Measurements from ENCODE around the gene ZNF462.

ZNF462 gene

DNA sequence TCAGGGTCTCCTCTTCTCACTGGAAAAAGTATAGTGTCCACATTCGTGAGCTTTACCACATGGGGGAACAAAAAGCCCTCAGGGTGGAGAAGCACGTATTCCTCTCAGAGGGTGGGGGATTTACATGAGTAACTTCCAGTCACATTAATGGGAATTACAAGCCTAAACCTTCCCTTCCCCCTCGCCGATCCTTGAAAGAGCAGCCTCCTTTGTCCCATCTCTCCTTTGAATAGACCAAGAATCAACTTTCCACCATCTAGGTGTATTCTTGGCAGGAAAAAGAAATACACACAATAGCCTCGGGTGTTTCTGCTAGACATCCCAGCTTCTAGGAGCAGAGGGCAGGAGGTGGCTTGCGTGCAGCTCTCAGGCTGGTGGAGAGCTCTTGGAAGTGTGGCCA, 144.4 kb downstream of the ZNF462 start:
- DNase-seq (ENCODE audit: low read depth in 2 of 2) = no peak

DNA sequence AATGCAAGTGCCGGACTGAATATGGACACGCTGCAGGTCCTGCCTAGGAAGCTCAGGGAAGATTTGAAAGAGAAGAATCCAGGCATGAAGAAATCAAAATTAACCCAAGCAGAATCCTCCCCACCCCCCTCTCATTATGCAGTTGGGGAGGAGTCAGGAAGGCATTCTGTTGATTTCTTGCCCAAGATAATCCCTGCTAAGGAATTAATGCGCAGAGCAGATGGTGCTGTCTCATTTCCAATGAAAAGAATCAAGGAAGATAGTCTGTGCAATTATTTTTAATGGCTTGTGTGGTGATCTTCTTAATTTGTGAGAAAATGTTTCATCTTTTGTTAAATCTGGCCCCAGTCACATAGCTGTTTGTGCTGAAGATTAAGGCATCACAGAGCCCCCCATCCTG, 145.0 kb downstream of the ZNF462 start:
- DNase-seq (ENCODE audit: low read depth in 2 of 2) = no peak

DNA sequence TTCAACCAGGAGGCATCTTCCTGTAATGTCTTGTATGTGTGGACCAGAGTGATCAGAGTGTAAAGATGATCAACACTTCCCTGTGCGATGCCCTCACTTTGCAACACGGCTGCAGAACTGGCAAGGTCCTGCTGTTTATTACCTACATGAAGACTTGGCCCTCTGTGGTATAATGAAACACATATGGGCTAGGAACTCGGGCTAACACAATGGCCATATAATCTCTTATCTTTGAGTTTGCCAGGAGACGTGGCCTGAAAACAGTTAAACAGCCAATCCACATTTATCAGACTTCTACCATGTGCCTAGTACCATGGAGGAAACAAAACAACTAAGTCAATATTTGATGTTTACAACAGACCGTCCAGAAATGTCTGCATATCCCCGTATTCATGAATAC, 145.5 kb downstream of the ZNF462 start:
- no peak for DNase-seq (ENCODE audit: low read depth in 2 of 2)

DNA sequence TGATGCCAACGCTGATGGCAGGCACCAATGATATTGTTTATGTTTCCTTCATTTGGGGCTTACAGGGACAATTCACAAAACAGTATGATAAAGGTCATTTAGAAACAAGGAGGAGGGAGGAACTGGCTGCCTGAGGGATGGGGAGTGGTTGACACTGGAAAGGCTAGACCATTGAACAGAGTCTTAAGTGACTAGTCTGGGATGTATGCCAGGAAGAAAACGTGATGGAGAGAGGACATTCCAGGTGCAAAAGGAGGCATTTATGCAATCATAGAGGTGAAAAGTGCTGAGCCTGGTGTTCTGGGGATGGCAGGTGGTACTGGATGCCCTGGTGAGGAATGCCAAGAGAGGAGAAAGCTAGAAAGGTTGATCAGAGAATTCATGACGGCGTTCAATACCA, 153.4 kb downstream of the ZNF462 start:
- no peak for DNase-seq (ENCODE audit: low read depth in 2 of 2)

DNA sequence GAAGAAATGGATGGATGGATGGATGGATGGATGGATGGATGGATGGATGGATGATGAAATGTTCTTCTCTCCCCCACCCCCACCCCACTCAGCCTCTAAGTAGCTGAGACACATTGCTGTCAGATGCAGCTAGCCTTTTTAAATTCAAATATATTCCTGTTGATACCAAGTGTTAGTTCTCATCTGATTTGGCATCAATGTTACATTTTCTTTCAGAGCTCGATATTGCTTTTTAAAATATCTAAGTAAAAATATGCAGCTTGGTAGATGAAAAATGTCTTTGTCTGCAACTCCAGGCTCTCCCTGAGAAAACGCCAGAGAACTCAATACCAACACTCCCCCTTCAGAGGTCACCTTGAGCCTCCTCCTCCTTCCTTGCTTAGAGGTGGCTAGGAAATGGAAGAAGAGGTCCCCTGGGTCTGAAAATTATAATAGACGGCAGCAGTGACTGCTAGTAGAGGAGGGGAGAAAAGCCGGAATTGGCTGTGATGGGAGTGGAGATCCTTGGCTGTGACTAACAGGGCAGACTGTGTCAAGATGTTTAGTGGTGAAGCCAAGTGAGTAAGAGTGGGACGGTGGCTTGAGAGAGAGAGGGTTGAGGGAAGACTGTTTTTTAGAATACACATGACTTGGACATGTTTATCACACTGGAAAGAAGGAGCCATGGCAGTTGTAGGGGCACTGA, 156.0 kb downstream of the ZNF462 start:
- DNase-seq (ENCODE audit: low read depth in 2 of 2) = no peak

DNA sequence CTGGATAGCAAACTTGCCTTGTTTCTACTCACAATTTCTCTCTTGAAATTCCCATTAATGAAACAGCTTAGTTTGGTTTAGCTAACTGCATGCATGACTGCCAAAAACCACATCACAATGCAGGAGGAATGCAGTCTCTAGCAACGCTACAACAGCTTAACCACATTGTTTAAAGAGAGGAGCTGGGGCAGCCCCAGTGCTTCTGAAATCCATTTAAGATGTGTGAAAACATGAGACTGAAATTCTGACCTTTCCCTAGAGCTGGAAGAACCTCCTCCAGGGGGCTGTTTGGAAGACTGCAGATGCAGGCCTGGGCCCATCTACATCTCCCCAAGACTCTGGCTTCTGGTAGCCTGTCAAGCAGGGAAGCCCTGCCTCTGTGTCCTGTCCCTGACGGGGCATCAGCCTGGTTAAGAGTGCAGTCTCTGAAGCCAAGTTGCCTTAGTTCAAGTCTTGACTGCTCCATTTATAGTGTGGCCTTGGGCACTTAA, 157.1 kb downstream of the ZNF462 start:
- no peak for DNase-seq (ENCODE audit: low read depth in 2 of 2)

DNA sequence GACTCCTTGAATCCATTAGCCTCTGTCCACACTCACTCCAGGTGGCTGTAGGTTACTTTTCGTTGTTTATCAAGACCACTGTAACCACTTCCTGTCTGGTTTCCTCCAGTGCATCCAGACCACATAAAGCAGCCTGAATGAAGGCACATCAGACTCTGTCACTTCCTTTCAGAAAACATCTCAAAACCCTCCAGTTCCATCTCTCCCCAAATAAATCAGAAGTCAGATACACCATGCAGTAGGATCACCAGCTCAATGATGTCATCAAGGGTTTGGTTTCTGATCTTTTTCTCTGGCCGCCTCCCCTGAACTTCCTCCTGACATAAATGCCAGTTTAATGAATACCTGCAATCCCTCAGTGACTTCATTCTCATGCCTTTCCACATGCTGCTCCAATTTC, 161.2 kb downstream of the ZNF462 start:
- no peak for DNase-seq (ENCODE audit: low read depth in 2 of 2)

DNA sequence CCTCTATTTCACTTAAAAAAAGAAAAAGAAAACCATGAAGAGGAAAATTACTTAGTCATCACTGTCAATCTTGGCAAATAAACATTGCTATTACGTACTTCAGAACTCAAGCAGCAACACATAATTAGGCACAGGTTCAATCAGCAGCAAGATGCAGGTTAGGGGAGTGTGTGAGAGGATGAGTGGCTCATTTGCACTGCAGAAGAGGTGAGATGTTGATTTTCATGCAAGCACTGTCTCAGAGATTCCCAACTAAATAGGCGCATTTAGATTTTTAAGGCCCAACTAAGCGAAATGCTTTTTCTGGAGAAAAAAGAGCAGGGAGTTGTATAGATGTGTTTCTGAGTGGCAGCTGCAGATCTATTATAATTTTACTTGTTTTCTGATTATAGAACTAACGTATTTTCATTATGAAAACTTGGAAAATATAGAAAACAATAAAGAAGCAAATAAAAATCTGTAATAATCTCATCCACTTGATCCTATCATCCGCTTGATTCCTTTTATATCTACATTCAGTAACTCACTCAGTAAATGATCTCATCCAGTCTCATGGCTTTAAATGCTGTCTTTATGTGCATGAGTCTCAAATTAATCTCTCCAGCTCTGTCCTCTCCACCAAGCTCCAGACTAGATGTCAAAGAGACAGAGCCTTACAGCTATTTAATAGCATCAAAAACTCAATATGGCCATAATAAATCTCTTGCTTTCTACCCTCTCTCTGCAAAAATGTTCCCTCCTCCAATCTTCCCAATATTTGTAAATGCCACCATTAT, 162.5 kb downstream of the ZNF462 start:
- no peak for DNase-seq (ENCODE audit: low read depth in 2 of 2)

DNA sequence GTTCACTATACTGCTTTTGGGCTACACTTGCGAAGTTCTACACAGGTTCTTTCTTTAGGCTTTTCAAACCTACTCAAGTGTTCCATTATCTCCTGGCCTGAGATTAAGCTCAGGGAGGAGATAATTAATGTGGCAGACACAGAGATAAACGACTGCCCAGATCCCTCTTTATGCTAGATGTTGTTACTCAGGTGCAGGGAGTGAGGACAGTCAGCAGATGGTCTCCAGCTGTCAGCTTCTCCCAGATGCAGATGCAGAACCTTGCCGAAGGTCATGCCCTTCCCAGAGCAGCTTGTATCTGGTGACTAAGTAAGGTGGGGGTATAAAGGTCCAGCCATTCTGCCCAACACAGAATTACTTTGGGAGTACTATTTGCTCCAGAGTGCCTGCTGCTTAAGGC, 166.2 kb downstream of the ZNF462 start:
- DNase-seq (ENCODE audit: low read depth in 2 of 2) = no peak

DNA sequence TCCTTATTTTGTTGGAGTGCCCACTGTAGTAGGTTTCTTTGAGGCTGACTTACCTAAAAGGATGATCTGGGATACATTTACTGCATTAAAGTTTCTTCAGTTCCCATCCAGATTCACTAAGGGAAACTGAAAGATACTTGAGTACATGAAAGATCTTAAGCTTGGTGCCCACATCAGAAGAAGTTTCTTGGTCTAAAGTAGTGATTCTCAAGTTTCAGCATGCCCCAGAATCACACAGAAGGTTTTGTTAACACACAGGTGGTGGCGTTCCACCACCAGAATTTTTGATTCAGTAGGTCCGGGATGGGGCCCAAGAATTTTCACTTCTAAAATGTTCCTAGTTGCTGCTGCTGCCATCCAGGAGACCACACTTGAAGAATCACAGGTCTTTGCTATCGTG, 171.0 kb downstream of the ZNF462 start:
- no peak for DNase-seq (ENCODE audit: low read depth in 2 of 2)

DNA sequence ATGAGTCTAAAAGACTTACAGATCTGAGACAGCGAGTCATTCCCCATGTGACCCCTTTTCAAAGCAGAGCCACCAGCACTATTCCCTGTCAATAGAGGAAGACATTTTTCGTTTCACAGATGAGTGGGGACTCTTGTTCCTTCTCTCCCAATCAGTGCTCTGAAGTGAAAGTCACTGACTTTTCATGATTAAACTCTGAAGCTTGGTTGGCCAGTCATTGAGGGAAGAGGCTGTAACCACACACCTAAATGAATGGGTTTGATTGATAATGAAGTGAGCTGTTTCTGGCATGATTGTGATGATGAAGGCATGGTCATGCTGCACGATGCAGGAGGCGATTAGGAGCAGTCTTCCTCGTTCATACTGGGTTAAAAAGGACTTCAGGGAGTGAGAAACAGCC, 171.9 kb downstream of the ZNF462 start:
- DNase-seq (ENCODE audit: low read depth in 2 of 2) = no peak

DNA sequence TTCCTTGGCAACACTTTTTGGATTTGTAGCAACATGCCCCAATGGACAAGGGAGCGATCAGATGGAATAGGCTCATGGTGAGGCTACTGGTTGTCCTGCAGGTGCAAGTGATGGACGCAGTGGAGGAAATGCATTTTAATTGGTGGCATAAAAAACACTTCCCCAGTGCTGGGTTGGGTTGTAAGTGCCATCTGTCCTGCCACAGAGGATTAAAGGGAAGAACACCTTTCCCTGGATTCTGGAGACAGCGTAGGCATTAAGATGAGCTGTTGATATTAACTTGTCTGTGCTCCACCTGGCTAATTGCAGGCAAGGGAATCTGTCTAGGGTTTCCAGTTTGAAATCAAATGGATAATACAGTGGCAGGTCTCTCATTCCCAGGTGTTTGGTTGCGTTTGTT, 173.4 kb downstream of the ZNF462 start:
- no peak for DNase-seq (ENCODE audit: low read depth in 2 of 2)

DNA sequence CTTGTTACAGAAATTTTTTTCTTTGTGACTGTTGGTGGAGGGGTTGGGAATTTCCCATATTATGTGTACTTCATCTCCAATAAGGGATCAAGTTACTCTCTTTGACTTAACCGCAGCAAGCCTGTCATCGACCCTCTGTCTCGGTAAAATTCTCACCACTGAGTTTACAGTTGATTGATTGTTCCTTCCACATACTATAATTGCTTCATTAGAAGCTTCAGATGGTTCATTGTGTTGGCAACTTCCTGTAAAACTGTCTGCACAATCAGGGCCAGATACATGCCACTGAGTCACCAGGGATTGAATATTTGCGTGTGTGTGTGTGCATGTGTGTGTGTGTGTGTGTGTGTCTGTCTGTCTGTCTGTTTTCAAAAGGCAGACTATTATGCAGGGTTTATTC, 176.6 kb downstream of the ZNF462 start:
- no peak for DNase-seq (ENCODE audit: low read depth in 2 of 2)

DNA sequence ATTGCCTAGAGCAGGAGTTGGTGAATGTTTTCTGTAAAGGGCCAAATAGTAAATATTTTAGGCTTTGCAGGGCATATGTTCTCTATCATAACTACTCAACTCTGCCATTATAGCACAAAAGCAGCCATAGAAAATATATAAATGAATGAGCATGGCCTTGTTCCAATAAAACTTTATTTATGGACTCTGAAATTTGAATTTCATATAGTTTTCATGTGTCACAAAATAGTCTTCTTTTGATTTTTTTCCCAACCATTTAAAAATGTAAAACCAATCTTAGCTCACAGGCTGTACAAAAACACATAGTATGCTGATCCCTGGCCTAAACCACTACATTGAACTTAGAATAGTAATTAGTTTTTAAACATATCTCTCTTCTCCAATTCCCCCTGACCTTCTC, 179.6 kb downstream of the ZNF462 start:
- no peak for DNase-seq (ENCODE audit: low read depth in 2 of 2)

DNA sequence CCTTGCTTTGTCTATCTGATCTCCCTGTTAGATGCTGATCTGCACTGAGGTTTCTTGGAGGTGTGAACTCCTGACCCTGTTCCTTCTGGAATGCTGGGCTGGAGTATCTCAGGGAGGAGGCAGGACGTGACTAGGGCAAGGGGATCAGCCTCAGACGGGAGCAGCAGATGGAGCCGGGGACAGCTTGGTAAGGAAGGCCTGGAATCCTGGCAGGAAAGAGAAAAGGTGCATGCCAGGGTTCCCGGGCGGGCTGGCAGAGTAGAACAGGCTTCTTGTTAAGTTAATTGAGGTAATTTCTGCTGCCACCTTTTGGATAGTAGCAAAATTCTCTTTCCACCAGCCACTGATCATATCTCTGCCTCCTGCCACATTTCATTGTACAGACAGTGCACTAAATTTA, 180.9 kb downstream of the ZNF462 start:
- DNase-seq (ENCODE audit: low read depth in 2 of 2) = no peak

DNA sequence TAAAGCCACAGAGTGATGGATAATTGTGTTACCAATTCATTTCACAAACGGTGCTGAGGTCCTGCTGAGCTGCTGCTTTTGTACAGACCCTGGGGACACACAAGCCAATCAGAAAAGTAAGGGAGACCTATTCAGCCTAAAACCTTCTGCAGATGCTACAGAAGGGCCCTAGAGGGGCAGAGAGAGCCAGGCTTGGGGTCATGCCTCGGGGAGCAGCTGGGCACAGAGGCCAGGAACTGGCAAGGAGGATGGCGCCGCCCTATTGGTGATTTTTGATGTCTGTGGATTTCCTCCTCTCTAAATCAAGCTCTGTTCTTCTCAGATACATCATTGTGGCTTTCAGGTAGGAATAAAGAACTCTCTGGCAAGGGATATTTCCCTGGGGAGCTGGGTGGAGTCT, 181.9 kb downstream of the ZNF462 start:
- no peak for DNase-seq (ENCODE audit: low read depth in 2 of 2)

DNA sequence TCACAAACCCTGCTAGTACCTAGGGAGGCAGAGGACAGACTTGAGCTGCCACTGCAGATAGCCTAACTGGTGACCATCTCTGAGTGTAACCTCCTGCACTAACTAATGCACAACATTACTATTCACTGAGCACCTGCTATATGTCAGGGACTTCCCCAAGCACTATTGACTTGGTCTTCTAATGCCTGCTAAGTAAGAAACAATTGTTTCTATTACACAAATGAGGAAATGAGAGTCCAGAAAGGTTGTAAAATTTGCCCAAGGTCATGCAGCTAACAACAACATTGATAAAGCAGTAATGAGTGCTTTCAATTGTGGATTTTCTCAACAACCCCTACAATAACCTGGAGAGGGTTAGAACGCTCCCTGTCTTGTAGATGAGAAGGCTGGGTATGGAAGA, 183.7 kb downstream of the ZNF462 start:
- DNase-seq (ENCODE audit: low read depth in 2 of 2) = no peak

DNA sequence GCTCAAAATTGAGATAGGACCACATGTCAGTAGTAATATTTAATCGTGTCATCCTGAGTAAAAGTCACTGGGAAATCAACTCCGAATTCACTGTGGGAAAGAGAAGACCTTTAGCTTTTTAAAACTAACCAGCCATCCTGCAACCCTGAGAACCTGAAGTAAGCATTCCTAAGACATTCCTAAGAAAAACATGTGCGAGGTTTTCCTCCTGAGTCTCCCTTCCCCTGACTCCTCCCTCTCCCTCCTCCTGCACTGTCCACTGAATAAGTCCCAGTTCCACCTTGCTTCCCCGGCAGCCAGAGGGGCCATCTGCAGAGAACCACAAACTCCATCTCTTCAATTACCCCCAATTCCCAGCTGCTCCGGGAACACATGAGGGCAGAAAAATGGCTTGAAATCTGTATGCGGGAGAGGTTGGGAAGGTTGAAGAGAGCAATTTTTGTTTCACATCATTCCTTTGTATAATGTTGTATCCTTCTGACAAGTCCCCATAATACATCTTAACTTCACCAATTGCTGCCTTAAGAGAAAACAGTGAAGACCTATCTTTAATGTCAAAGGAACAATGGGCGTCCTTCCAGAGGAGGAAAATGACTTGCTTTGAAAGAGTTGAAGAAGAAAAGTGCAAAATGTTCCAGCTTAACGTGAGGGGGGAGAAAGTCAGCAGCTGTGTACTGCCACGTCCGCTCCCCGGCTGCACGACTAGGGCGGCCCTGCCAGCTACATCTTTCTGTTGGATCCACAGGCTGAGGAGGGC, 186.3 kb downstream of the ZNF462 start:
- DNase-seq (ENCODE audit: low read depth in 2 of 2) = no peak

DNA sequence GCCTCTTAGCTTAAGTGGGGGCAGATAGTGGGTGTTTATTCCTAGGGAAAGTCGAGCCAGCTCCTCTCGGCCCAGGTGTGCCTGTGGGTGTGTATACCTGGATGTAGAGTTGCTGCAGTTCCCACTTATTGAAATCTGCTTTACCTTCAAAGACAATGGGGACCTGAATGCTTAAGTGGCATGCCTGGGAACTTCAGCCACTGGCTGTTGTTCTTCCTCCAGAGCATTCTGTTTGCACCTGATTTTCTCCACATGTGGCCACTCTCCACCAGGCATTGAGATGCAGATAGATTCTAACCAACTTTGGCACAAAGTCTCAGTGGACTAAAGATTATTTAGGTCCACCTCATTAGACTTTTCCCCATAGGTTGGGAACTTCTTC, 186.8 kb downstream of the ZNF462 start:
- DNase-seq (ENCODE audit: low read depth in 2 of 2) = no peak

DNA sequence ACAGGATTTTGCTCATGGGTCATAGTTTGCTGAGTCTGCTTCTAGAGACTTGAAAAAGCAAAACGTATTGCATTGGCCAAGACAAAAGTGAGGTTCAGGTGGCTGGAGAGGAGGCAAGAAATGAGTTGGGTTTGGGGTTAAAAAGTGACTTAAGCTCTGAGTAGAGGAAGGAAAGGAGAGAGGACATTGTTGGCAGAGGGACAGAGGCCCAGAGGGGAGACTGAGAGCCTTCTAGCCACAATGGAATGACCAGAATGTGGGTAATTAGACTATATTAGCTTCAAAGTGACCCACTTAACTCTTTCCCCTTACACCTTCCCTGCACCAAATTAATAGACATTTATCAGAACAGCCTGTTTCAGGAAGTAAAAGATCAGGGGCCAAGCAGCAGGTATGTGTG, 188.4 kb downstream of the ZNF462 start:
- no peak for DNase-seq (ENCODE audit: low read depth in 2 of 2)

DNA sequence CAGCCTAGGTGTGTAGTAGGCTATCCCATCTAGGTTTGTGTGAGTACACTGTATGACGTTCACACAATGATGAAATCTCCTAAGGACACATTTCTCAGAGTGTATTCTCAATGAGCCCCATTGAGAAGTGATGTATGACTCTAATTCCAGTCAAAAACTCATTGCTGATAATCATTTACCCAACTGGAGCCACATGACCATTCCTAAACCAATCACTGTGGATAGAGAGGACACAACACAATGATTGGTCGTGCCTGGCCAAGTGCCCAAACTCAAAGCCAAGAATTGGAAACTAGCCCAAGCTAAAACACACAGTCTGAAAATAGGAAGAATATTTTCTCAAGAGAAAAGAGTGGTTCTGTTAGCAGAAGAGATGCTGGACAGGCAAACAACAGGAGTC, 191.2 kb downstream of the ZNF462 start:
- DNase-seq (ENCODE audit: low read depth in 2 of 2) = no peak

DNA sequence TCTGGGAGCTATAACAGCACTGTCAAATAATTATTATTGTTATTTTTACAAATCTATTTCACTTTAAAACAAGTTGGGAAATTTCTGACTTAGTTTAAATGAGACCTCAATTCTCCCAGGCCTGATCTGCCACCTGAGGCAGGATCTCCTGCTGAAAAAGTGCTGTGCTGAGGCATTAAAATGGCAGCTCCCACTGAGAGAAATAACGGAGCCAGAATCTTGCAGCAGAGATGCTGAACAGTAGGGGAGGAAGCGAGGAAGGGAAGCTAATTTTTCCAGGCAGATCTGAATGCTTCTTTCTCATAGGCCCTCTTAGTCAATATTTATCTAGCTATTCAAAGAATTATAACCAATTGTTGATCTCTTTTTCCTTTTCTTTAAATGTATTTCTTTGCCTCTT, 196.3 kb downstream of the ZNF462 start:
- no peak for DNase-seq (ENCODE audit: low read depth in 2 of 2)

DNA sequence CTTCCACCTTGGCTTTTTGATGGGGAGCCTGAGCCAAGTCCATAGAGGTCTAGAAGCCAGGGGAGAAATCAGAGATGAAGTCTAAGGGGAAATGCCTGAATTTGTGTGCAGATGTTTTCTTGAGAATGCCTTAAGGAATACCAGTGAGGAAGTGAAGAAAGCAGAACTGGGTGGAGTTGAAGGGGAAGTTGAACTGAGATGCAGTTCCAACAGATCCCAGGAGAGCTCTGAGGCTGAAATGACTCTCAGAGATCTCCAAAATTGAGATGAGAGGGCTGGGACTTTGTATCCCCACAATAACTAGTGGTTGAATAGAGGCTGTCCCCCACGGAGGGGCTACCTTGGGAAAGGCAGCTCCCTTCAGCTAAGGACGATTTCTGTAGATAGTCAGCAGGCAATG, 197.1 kb downstream of the ZNF462 start:
- DNase-seq (ENCODE audit: low read depth in 2 of 2) = no peak
